Activated CD4-positive, alpha-beta T cell treated with anti-CD3 and anti-CD28 coated beads, Interleukin-2, amount 50 U/mL, for 24 hours (primary cell): Measurements from ENCODE around the gene TMEM129.
"Not testable (repeated sequence)": the region's sequence is repeated elsewhere in the genome, so short reads cannot be mapped to it uniquely, and the experiment has no call there.

Experiments used
- DNase-seq, 2 donors: peaks; one replicate each; pipeline ENCODE4 v3.0.0-alpha.2; 2020; ENCODE audit warnings: low read depth in 1 of 2, low spot score in 1 of 2

TMEM129 gene

DNA sequence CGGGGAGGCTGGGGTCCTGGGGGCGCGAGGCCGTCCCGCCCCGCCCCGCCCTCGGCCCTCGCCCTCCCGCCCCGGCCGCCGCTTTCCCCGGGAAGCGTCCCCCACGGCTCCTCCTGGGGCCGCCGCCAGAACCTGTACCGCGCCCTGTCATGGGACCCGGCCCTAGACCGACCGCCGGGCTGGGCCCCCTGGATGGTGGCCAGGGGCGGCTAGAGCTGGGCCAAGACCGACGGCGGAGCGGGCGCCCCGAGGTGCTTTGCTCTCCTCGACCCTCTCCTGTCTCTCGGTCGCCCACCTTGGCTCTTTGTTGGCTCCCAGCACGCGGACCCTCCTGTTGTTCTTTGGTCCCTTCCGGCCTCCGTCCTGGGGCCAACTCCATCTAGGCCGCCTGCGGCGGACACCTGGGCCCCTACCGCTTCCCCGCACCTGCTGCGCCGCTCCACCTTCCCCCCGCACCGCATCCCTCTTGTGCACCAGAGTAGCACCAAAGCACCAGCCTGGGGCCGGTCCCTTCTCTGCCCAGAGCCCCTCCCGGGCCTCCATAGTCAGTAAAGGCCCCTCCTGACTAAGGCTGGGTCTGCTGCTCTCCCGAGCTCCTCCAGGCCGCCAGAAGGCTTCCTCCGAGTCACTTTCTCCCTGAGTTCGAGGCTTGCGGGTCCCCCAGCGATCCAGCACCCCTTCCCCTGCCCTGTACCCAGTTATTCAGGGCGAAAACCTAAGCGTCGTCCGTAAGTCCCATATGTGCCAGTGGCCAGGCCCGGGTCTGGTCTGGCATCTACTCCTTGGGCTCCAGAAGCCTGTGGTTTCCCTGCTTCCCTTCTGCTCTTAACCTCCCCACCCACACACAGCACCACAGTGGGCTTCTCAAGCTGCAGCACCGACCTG, 785 bp upstream of the TMEM129 start:
- no peak for DNase-seq

DNA sequence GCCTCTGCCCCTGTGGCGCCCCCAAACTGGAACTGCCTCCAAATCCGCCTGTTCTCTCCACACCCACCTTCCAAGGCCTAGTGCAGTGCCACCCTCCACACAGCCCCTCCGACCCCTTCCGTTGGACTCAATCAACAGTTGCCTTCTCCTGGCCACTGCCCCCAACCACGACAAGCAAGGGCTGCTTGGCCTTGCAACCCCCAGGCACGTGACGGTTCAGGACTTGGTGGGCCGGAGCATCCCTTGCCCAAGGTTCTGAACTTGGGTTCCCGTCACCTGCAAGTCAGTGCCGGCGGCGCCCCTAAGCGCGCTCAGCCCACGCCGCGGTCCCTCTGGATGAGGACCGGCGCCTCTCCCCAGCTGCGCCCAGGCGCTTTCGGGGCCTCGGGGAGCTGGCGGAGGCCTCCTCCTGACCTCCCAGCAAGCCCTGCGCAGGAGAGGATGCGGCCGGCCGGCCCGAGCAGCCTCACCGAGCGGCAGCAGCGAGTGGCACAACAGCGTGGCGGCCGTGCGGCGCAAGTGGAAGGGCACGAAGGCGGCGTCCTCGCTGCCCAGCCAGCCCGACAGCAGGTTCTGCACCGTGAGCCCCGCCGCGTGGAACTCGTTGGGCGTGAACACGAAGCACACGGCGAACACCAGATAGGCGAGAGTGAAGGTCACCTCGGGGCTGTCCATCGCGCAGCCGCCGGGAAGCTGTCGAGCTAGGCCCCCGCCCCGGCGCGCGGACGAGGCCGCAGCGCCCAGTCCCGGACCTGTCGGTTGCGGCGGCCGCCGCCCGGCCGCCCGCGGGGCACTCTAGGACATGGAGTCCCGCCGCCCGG, 750 bp downstream of the TMEM129 start:
- DNase-seq = no peak

DNA sequence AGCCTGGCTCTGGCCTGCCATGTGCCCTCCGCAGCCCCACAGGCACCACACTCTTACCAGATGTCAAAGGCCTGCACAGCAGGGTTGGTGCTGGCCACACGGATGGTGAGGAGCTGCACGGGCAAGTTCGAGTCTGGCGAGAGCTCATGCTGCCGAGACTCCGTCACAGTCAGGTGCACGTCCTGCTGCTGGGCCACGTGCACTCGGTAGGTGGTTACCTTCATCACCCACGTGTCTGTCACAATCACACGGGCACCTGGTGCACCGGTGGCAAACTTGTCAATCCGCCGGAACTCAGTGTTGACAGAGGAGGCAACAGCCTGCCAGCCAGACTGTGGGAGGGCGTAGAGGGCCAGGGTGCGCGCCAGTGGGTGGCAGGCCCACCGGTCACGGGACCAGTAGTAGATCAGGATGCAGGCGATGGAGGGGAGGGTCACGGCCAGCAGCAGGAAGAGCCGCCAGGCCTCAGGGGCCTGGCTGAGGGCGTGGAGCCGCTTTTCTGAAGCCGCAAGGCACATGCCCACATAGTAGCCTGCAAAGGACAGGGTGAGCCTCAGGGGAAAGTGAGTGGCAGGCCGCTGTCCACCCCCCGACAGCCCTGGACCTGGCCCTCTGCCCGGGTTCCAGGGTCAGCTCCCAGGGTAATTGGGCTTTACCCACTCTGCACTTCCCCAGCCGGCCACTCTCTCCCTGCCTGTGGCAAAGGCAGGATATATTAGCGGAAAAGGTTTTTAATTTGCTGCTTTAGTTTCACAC, 2.9 kb downstream of the TMEM129 start:
- no peak for DNase-seq

DNA sequence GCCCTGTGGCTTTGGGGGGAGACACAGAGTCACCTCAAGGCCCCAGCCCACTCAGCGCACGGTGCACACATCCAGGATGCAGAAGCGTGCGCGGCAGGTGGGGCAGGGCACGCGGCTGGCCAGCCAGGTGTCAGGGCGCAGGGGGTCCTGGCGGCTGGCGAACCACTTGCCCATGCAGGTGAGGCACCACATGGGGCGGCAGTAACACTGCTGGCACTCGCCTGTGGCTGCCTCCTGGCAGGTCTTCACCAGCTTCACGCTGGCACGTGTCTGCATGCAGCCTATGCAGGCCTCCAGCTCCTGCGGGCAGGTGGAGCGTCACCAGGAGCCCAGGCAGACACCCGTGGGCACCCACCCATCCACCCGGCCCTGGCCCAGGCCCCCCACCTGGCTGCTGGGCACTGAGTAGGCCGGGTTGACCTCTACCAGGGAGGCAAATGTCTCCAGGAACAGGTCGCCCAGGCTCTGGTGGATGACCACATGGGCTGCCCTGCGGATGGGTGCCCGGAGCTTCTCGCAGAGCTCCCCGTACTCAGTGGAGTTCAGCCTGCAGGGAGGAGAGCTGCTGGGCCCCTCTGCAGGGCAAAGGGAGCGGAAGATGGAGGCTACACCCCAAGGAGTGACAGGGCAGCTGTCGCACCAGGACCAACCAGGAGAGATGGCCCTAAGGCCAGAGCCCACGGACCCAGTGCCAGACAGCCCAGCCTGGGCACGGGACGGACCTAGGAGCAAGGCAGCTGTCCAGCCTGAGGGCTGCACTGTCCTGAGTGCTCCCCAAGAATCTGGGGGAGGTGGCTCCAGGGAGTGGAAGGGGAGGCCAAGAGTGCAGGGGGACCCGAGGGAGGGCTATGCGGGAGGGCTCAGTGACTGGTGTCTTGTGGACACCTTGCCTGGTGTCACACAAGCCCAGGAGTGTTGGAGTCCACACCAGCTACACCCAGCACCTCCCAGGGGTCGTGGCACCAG, 3.7 kb downstream of the TMEM129 start:
- no peak for DNase-seq

DNA sequence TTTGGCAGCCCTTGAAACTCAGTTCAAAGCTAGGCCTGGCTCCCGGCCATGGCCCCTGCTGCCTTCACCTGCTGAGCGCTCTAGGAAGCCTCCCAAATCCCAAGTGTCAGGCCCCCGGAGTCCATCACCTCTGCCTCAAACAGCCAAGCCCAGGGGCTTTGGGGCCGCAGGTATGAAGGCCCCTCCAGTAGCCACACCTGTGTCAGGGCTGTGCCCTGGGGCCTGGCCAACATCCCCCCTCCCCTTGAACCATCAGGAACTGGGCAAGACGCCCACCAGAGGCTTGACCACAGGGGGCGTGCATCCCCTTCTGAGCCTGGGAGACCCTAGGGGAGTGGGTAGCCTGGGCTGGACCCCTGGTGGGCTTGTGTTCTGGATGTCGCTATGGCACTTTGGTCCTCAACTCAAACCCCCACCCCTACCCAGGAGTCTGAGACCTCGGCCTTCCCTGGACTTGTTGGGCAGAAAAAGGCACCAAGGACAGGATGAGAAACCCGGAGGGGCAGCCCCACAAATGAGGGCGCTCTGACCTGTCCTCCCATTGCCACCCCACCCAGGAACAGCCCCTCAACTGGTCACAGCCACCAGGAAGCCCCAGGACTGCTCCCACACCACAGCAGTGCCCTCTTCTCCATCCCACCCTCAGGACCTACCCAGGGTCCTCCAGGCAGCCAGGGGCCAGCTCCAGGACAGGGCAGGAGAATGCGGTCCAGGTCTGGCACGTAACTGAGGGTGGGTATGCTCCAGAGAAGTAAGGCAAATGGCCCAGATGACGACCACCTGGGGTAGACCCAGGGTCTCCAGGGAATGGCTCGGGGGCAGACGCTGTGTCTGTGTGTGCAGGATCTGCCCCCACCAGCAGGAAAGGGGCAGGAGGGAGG, 4.8 kb downstream of the TMEM129 start:
- DNase-seq = no peak

DNA sequence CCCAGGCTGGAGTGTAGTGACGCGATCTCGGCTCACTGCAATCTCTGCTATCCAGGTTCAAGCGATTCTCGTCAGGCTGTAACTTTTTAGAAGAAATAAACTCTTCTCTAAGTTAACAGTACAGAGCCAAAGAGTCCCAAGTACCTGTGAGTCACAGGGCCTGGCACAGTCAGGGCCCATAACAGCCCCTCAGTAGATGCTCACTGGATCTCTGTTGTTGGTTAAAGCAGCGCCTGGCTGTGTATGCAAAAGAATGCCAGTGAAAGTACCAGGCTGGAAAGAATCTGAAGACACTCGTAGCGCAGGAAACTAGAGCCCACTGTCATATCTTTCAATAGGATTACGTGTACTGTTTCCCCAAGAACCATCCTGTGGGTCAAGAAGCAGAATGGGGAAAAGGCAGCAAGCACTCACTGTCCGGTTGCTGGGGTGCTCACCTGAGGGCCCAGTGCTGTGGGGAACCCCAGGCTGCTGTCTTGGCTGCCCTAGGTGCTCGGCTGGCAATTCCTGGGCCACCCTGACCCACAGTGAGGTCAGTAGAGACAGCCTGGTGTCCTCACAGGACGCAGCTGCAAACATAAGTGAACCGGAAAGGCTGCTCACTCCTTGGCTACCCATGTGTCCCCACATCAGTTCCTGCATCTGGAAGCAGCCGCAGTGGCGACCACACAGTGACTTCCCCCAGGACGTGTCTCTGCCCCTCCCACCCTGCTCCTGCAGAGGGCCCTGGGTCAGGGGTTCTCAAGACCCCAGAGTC, 5.9 kb downstream of the TMEM129 start:
- DNase-seq = no peak

DNA sequence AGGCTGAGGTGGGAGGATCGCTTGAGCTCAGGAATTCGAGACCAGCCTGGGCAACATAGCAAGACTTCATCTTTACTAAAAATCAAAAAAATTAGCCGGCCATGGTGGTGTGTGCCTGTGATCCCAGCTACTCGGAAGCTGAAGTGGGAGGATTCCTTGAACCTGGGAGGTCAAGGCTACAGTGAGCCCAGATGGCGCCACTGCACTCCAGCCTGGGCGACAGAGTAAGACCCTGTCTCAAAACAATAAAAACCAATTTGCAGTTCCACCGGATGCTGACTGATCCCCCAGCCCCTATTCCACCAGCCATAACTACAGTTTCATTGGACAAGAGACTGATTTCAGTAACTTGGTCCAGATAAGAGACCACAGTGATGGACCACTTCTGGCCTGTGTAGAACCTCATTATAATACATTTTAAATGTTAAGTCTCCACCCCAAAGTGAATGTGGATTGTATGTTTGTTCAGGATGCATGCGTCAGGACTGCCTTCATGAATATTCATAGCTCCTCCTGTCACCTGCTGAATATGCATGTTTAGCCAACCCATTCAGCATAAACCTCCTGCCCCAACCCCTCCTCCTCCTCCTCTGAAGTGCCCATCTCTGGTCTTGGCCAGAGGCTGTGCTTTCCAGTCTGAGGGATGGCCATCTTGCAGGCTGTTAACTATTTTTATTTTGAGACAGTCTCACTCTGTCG, 6.7 kb downstream of the TMEM129 start:
- DNase-seq = no peak

DNA sequence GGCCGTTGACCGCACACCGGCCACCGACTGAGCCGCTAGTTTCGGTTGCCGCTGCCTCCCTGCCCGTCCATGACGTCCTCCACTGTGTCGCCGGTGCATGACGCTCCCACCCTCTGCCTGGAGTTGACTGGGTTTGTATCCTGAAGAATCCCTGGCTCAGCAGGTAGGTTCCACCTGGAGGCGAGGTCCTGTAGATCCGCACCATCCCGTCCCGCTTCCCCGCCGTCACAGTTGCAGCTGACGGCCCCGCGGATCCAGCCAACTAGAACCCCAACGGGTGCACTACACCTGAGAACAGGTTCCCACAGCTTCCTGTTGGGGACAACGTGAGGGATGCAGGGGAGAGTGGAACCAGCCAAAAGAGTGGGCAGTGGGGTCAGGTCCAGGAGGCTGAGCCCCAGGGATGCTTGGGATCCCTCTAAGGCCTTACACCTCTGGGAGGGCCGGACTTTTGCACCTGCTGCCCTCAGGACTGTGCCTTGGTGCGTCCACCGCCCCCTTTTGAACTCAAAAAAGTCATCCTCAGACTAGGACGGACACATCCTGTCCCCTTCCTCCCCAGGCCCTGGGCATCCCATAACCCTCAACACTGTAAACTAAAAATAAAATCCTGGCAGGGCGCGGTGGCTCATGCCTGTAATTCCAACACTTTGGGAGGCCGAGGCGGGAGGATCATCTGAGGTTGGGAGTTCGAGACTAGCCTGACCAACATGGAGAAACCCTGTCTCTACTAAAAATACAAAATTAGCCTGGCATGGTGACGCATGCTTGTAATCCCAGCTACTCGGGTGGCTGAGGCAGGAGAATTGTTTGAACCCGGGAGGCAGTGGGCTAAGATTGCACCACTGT, 7.9 kb downstream of the TMEM129 start:
- no peak for DNase-seq

DNA sequence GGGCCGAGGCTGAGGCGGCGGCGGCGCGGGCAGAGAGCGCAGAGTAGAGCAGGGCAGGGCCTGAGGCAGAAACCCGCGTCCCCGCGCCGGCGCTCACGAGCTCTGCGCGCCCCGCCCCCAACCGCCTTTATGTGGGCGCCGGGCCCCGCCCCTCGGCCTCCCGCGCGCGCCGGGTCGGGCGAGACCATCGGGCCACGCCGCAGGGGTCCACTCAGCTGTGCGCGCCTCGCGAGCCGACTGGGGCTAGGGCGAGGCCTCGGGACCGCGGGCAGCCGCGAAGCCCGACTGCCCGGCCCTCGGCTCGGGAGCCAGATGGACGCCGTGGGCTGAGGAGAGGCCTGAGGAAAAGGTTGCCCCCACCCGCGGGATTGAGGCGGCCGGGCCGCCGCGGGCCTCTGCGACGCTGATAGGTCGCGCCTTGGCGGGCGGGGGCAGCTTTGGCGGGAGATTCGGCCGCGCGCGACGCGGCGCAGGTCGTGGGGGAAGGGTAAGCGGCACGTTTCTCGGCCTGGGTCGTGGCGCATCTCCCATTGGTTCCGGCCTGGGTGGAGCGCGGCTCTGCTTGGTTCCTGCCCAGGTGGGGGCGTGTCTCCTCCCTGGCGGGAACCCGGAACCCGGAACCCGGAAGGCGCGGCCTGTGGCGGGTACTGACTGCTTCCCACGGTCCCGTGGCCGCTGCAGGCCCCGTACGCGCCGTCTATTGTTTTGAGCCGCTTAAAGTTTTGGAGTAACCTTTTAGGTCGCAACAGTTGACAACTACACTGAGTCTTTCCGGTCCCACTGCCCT, 8.7 kb downstream of the TMEM129 start, which contains the start of gene SLBP:
Gene SLBP (minus strand): TSS at position 104 of the 787 bp plus-strand sequence. CDS start 131 bp downstream, outside the sequence.
- DNase-seq = peak; percentile 96 to 99

DNA sequence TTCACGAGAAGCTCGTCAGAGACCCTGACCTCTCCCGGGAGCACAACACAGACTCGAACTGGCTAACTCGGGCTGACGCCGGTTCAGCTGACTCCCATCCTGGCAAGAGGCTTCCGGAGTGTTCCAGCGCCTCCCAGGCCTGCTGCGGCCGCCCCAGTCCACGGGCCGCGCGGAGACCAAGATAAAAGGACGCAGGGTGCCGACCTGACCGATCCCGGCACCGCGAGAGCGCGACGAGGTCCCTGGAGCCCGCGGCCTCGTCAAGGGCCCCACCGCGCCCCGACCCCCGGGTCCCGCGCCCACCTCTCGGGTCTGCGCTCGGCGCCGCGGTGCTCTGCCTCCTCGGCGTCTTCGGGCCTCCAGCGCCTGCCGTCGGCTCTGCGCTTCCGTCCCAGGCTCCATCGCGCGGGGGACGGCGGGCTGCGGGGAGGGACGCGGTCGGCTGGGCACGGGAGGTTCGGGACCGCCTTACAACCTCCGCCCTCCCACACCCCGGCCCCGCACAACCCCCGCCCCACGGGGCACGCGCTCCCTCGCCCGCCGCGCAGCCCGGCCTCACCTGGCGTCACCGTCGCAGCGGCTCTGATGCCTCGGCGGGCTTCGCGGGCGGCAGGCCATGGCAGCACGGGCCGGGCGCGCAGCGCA, 9.4 kb downstream of the TMEM129 start:
- DNase-seq = no peak

DNA sequence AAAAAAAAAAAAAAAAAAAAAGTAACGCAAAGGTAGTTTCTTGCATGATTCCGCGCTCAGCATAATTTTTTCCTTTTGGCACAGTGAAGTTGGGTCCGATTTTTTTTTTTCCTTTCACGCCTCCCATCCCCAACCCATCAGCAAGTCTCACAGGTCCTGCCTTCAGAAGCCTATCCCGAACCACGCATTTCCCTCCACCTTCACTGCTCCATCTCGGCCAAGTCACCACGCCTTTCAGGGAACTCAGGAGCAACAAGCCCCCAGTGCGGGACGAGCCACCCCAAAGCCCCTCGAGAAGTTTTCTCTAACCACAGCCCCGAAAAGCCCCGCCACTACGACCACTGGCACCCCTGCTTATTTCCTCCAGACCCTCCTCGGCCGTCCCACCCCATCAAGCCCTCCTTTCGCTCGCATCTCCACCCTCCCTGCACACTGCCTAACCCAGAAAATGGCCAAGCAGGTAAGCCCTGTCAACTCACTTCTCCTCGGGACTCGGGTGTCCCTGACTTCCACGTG, 10.0 kb downstream of the TMEM129 start:
- no peak for DNase-seq

DNA sequence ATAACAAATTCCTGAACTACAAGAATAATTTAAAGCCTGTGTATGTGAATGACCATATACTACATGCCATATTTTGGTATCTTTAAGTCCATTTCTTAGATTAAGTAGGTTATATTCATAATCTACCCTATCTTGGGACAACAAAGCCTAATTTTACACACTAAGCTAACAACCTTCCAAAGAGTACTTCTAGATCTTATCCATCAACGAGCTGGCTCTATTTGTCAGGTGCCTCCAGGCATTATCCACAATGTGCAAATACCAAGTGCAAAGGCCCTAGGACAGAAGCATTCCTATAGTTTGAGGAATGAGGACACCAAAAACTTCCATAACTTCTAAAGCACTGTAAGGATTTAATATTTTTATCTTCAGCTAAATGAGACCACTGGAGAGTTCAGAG, 12.5 kb downstream of the TMEM129 start:
- no peak for DNase-seq

DNA sequence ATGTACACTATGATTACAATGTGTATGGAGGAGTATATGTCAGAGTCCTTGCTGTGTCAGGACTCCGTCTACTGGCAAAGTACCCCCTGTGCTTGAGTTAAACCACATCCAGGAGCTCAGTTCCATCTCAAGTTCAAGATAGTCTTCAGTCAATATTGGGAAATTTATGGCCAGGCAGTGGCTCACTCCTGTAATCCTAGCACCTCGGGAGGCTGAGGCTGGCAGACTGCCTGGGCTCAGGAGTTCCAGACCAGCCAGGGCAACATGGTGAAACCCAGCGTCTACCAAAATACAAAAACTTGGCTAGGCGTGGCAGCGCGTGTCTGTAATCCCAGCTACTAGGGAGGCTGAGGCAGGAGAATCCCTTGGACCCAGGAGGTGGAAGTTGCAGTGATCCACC, 14.8 kb downstream of the TMEM129 start:
- no peak for DNase-seq

DNA sequence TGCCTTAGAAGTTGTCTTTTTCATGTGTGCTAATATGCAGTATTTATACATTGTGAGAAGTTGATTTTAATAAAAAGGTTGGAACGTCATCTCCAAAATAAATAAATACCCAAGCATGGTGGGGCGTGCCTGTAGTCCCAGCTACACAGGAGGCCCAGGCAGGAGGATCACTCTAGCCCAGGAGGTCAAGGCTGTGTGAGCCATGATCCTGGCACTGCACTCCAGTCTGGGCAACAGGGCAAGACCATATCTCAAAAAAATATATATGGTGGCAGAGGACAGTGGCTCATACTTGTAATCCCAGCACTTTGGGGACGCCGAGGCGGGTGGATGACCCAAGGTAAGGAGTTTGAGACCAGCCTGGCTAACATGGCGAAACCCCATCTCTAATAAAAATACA, 15.4 kb downstream of the TMEM129 start:
- no peak for DNase-seq

DNA sequence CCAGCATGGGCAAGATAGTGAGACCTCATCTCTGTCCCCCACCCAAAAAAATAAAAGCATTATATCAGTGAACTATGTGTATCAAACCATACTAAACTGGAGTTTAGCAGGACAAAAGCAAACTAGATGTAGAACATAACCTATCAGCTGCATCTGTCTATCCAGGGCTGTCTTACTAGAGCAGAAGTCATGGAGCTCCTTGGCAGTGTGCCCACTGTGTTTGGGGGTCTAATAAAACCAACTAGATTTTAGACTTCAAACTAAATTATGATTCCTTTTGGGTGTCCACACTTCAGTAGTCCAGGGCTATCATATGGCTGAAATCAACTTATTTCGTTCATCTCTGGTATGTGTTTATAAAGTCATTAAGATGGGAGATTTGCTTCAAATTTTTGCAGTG, 17.3 kb downstream of the TMEM129 start:
- no peak for DNase-seq

DNA sequence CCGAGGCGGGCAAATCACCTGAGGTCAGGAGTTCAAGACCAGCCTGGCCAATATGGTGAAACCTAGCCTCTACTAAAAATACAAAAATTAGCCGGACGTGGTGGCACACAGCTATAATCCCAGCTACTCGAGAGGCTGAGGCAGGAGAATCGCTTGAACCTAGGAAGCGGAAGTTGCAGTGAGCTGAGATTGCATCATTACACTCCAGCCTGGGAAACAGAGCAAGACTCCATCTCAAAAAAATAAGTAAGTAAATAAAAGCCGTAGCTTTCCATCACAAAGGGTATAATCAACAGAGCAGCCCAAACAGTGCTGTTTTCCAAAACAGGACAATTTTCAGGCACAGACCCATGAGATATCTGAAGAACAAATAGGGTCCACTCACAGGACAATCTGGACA, 19.5 kb downstream of the TMEM129 start:
- DNase-seq = not testable (repeated sequence)
